Stimulated activated CD4-positive, alpha-beta T cell treated with anti-CD3 and anti-CD28 coated beads, Interleukin-1b, Interleukin-23, amount 100 ng/mL, for 1 hour (primary cell): ENCODE results near the gene UBXN7.
"Not testable (repeated sequence)": the region's sequence is repeated elsewhere in the genome, so short reads cannot be mapped to it uniquely, and the experiment has no call there.

Experiments used
- DNase-seq, 2 donors: peaks; one replicate each; pipeline ENCODE4 v3.0.0-alpha.2; 2020; ENCODE audit warnings: low read depth in 2 of 2

The UBXN7 gene

DNA sequence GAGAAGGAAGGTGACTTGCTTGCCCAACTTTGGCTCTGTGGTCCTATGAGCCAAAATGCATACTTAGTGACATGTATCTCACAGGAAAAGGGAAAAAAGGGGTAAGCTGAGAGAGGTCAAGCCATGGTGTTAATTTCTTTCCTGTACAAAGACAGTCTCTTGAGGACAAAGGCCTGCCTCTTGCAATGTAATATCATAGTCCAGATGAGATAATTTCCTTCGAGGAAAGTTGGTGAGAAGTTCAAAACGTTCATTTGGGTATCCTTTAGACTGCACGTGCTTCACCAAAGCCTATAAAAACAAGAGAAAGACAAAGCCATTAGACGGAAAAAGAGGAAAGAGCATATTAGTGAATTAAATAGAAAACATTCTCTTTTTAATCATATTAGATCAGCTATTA lies 75.7 kb downstream of the UBXN7 start:
- DNase-seq = no peak

DNA sequence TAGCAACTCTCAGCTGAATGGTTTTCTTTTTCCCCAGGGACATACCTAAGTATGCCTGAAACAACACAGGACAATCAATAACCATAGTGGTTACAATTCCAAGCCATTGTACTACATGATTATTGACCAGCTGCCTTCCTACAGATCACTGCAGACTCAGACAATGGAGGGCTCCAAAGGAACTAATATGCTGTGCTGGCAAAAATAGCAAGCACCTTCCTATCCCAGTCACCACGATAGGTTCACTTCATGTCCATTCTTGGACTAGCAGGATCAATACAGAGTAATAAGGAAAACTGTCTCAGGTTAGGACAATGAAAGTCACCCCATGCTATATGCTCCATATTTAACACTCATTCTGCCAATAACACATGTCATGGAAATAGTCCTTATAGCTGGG lies 76.6 kb downstream of the UBXN7 start:
- no peak for DNase-seq

DNA sequence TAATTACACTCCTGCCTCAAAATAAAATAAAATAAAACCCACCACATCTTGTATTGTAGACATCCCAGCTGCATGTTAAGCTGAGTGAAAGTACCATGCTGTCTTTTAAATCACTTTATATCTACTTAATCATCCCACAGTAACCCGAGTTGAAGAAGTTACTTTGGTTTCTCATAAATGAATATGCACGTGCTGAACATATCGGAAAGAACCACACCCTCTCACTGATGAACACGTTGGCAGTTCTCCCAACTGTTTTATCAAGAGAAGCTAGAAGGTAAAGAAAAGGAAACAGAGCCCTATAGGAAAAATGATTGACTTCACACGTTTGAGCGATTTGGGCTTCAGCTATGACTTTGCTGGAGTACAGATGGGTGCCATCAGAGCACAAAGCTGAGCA lies 78.1 kb downstream of the UBXN7 start:
- no peak for DNase-seq

GRCh38 chr3:196351541-196351940 lies 80.7 kb downstream of the UBXN7 start:
- DNase-seq = no peak

- no peak for DNase-seq
Observed at GRCh38 chr3:196350067-196350466, 82.2 kb downstream of the UBXN7 start.

DNA sequence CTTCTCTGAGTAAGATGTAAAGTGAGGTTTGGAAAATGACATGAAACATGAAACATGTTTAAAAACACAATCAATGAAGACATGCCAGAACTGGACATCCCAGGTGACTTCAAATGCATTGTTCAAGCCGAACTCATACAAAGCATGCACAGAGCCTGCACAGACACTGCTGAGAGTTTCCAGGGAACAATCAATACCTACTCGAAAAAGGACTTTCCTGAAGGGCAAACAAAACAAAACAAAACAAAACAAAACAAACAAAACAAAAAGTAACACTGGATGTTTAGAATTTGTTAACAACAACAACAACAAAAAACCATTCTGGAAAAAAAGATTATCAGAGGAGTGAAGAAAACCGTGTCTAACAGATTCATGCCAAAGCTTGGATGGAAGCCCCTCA lies 83.5 kb downstream of the UBXN7 start:
- DNase-seq = no peak

- DNase-seq = no peak
Observed at GRCh38 chr3:196344663-196345062, 87.6 kb downstream of the UBXN7 start.

DNA sequence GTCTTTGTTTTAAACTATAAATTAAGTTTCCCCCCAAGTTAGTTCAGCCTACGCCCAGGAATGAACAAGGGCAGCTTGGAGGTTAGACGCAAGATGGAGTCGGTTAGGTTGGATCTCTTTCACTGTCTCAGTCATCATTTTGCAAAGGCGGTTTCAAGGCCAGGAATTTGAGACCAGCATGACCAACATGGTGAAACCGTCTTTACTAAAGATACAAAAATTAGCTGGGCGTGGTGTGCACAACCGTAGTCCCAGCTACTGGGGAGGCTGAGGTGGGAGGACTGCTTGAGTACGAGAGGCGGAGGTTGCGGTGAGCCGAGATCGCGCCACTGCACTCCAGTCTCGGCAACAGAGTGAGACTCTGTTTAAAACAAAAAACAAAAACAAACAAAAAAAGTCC lies 88.3 kb downstream of the UBXN7 start:
- DNase-seq = not testable (repeated sequence)

- DNase-seq = no peak
Observed at GRCh38 chr3:196341137-196341536, 91.1 kb downstream of the UBXN7 start.

DNA sequence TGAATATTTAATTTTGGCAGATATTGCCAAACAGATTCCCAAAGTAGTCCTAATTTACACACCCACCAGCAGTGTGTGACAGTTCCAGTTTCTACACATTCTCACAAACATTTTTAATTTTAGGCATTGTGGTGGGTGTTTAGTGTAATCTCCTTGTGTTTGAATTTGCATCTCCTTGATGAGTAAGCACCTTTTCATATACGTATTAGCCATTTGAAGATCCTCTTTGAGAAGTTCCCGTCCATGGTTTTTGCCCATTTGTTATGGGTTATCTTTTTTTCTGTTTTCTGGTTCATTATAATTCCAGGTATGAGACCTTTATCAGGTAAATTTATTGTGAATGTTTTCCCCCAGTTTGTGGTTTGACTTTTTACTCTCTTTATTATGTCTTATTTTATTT lies 91.8 kb downstream of the UBXN7 start:
- no peak for DNase-seq

DNA sequence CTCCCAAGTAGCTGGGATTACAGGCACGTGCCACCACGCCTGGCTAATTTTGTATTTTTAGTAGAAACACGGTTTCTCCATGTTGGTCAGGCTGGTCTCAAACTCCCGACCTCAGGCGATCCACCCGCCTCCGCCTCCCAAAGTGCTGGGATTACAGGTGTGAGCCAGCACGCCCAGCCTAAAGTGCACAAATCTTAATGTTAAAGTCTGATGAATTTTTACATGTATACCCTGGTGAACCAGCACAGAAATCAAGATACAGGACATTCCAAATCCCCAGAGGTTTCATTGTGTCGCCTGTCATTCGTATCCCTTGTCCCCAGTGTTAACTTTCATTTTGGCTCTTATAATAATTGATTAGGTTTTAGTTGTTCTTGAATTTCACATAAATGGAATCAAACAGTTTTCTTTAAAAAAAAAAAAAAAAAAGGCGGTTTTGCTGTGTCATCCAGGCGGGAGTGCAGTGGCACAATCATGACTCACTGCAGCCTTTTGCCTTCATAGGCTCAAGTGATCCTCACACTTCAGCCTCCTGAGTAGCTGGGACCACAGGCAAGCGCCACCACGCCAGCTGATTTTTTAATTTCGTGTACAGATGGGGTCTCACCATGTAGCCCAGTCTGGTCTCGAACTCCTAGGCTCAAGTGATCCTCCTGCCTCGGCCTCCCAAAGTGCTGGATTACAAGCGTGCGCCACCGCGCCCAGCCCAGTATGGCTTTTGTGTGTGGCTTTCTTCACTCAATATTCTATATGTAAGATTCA lies 92.6 kb downstream of the UBXN7 start:
- no peak for DNase-seq

DNA sequence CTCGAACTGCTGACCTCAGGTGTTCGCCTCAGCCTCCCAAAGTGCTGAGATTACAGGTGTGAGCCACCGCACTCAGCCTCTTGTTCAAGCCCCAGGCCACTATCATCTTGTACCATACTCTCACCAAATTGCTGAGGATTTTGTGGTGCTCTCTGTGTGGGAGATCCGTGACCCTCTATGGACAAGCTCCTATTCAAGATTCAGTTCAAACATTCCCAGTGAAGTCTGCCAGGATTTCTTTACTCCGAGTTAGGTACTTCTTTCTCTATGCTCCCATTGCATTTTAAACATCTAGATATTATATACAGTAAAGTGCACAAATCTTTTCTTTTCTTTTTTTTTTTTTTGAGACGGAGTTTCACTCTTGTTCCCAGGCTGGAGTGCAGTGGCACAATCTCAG lies 93.2 kb downstream of the UBXN7 start:
- no peak for DNase-seq

- no peak for DNase-seq
Observed at GRCh38 chr3:196336319-196337145, 95.7 kb downstream of the UBXN7 start.

DNA sequence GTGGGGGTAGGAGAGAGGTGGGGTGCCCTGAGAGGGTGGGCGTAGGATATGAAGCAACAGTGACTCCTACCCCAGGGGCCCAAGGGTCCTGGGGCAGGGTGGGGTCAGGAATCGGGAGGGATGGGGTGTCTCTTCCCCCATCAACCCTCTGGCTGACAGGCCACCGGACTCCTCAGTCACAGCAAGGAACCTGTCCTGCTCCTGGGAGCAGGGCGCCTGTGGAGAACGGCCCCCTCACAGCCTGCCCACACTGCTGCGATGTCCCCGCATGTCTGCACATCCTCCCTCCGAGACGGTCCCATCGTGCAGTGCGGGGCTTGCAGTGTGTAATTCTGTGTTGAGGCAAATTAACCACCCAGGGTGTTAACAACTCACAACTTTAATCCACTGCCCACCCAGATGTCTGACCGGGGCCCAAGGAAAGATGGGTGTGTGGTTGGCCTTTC lies 96.7 kb downstream of the UBXN7 start:
- DNase-seq = no peak

DNA sequence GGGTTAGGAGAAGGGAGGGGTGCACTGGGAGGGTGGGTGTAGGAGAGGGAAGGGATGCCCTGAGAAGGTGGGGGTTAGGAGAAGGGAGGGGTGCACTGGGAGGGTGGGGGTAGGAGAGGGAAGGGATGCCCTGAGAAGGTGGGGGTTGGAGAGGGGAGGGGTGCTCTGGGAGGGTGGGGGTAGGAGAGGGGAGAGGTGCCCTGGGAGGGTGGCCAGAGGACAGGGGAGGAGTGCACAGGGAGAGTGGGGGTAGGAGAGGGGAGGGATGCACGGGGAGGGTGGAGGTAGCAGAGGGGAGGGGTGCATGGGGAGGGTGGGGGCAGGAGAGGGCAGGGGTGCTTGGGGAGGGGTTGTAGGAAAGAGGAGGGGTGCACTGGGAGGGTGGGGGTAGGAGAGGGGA lies 97.2 kb downstream of the UBXN7 start:
- DNase-seq = no peak

DNA sequence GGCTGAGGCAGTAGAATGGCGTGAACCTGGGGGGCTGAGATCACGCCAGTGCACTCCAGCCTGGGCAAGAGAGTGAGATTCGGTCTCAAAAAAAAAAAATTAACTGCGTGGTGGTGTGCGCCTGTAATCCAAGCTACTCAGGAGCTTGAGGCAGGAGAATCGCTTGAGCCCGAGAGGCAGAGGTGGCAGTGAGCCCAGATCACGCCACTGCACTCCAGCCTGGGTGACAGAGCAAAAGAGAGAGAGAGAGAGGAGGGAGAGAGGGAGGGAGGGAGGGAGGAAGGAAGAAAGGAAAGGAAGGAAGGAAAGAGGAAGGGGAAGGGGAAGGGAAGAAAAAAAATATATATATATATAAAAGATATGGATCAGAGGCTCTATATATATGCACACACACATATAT lies 100.1 kb downstream of the UBXN7 start:
- no peak for DNase-seq

DNA sequence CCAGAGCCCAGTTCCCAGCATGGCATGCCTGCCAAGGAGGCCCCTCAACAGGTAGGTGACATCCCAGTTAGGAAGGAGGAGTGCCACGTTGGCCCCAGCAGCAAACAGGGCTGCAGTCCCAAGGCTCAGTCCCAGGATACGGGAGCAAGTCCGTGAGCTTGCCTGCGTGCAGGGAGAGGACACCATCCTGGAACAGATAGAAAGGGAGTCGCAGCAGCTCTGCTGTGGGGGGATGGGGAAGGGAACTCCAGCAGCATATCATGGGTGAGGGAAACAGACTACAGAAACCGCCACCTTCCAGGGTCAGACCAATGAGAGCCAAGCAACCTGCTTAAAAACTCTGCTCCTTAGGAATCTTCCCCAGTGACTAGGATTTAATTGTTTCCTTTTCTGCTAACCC lies 104.8 kb downstream of the UBXN7 start:
- DNase-seq = no peak

DNA sequence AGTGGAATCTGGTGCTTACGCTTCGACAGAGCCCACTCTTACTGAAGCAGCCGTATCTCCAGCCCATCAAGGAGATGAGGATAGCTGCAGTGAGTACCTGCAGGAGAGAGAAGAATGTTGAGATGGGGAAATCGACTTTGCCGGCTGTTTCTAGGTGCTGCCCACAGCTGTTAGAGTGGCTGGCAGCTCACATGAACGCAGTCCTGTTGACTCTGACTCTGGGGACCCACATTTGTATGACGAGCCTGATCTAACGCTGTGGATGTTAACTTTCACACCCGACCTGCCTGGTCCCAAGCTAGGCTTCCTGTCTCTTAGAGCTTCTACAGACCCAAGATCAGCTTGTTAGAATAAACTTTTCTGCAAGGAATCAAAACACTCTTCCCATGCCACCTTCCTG lies 105.3 kb downstream of the UBXN7 start:
- DNase-seq = no peak

DNA sequence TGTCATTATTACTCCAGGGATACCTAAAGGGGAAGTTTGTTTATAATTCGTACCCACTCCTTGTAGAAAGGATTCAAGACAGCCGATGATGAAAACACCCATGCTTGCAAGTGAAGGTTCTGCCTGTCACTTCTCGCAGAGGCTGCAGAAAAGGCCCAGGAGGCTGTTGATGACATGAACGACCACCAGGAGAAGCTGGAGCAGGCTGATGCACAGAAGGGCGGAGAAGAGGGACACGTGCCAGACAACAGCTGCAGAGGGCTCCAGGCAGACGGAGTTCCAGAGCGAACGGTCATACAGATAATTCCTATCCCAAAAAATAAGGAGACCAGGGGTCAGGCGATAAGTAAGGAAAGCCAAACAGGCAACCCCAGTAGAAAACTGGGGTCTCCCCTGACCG lies 108.5 kb downstream of the UBXN7 start:
- no peak for DNase-seq

- no peak for DNase-seq
Observed at GRCh38 chr3:196323016-196323415, 109.2 kb downstream of the UBXN7 start.

DNA sequence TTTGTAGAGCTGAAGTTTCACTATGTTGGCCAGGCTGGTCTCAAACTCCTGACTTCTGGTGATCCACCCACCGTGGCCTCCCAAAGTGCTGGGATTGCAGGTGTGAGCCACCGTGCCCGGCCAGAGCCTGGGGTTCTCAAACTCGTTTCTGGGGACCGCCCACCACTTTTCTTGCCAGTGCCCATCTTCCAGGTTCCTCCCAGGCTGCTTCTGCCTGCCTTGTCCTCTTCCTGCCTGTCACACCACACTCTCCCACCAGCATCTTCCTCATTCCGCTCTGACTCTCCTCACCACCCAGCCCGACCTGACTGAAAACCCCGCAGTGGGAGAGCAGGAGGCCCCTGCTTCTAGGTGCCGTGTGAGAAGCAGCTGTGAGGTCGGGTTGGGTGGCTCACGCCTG lies 111.1 kb downstream of the UBXN7 start:
- no peak for DNase-seq

DNA sequence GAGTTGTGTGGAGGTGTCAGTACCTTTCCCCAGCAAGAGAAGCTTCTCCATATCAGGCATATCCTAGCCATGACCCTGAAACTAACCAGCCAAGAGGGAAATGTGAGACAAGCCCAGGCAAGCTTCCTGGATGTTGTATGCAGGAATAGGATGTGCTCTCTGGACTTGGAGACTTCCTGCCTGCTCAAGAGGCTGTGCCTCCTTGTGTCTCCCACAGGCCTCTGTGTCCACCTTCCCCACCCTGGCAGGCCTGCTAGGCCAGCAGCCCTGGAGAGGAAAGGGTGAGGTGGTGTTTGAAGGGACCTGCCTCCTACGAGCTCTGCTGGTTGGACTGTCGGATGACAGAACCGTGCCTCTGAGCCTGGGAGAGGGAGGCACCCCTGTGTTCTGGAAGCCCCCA lies 112.1 kb downstream of the UBXN7 start:
- no peak for DNase-seq
